Lower leg skin (tissue), 4 donors: Measurements from ENCODE around the gene CCL1. TPM values are rescaled to one million over a fixed set of nuclear protein-coding genes. Genes with fewer than 3 reads are reported as not detected.
"Not testable (repeated sequence)": the region's sequence is repeated elsewhere in the genome, so short reads cannot be mapped to it uniquely, and the experiment has no call there.

Experiments
- DNase-seq, 2 donors: peaks; one replicate each; pipeline ENCODE4 v3.0.0-alpha.2; 2019; ENCODE audit warnings: low spot score in 2 of 2
- H3K4me3 ChIP-seq: fragments of 200-600 bp; sonication (generic); 2 replicates; pipeline ENCODE4 v1.5.1; 2017; ENCODE audit warnings: mild to moderate bottlenecking, low read depth; ENCODE audit not compliant: poor library complexity, severe bottlenecking
- POLR2A ChIP-seq, 2 donors: fragments of 450-650 bp; IDR thresholded peaks; one replicate each; pipeline ENCODE4 v1.6.1; 2016 to 2017; ENCODE audit warnings: antibody characterized with exemption in 2 of 2, mild to moderate bottlenecking in 1 of 2, moderate library complexity in 1 of 2
- WGBS, 2 donors: methylation state at CpG; one replicate each; pipeline ENCODE4 v1.1.5; 2018; 5-methylcytosine and 5-hydroxymethylcytosine counted together
- intact Hi-C: fragments of 100-400 bp; cut with DNase I; formaldehyde crosslinking; loops from one replicate; pipeline ENCODE4 v1.15.0; 2023; ENCODE audit warnings: low total_unique reads
- total RNA-seq, 4 donors: library from RNA; depleted of rRNA; stranded (reverse); fragments of >200 nt; gene quantifications; one replicate each; pipeline ENCODE4 v1.1.0, GENCODE V29; 2016
- TF ChIP-seq, protein P1 (sequence below), 3 donors: fragments of 450-650 bp; IDR thresholded peaks; one replicate each; pipeline ENCODE4 v1.5.1; 2016; ENCODE audit warnings: antibody characterized with exemption in 3 of 3, mild to moderate bottlenecking in 3 of 3, moderate library complexity in 2 of 3

CCL1 gene
- total RNA-seq, 4 donors from 2014 or later: not detected

- intact Hi-C loops: no loop called here
- no peak overlapping the region for H3K4me3 ChIP-seq
- TF ChIP-seq, protein P1, sequence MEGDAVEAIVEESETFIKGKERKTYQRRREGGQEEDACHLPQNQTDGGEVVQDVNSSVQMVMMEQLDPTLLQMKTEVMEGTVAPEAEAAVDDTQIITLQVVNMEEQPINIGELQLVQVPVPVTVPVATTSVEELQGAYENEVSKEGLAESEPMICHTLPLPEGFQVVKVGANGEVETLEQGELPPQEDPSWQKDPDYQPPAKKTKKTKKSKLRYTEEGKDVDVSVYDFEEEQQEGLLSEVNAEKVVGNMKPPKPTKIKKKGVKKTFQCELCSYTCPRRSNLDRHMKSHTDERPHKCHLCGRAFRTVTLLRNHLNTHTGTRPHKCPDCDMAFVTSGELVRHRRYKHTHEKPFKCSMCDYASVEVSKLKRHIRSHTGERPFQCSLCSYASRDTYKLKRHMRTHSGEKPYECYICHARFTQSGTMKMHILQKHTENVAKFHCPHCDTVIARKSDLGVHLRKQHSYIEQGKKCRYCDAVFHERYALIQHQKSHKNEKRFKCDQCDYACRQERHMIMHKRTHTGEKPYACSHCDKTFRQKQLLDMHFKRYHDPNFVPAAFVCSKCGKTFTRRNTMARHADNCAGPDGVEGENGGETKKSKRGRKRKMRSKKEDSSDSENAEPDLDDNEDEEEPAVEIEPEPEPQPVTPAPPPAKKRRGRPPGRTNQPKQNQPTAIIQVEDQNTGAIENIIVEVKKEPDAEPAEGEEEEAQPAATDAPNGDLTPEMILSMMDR (IDR thresholded peaks at IDR 0.05): no peak
- no peak for TF ChIP-seq POLR2A (IDR thresholded peaks at IDR 0.05)
- peak in 1 of 2 donors; percentile 66 for DNase-seq
- 75 to 82% methylated on average over 4 of the region's 4 CpGs for WGBS, 2 donors
These were observed 16.0 kb downstream of the CCL1 start for GRCh38 chr17:34347063-34347462.

DNA sequence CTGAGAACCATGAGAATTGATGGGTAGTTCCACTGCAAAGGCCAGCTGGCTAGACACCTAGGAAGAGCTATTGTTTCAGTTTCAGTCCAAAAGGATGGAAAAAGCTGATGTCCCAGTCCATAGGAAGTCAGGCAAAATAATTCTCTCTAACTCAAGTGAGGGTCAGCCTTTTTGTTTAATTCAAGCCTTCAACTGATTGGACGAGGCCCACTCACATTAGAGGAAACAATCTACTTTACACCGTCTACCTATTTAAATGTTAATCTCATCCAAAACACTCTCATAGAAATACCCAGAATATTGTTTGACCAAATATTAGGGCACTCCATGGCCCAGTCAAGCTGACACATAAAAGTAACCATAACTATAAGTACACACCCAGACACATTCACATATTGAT, 21.1 kb downstream of the CCL1 start:
- TF ChIP-seq, protein P1 (IDR thresholded peaks at IDR 0.05): no peak
- TF ChIP-seq POLR2A (IDR thresholded peaks at IDR 0.05): no peak
- DNase-seq: no peak
- intact Hi-C loops: no loop called here
- WGBS, 2 donors: 94 to 96% methylated on average over 2 of the region's 2 CpGs
- no peak overlapping the region for H3K4me3 ChIP-seq

GRCh38 chr17:34339138-34339770, 23.8 kb downstream of the CCL1 start:
- no peak for DNase-seq
- no peak overlapping the region for H3K4me3 ChIP-seq
- intact Hi-C loops: no loop called here
- 66 to 77% methylated on average over 3 of the region's 3 CpGs for WGBS, 2 donors
- TF ChIP-seq, protein P1 (IDR thresholded peaks at IDR 0.05): no peak
- no peak for TF ChIP-seq POLR2A (IDR thresholded peaks at IDR 0.05)

DNA sequence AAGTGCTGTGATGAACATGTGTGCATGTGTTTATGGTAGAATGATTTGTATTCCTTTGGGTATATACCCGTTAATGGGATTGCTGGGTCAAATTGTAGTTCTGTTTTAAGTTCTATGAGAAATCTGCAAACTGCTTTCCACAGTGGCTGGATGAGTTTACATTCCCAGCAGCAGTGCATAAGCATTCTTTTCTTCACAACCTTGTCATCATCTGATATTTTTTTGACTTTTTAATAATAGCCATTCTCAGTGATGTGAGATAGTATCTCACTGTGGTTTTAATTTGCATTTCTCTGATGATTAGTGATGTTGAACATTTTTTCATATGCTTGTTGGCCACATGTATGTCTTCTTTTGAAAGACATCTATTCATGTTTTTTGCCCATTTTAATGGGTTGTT, 25.3 kb downstream of the CCL1 start:
- no peak for DNase-seq
- WGBS, 2 donors: 64 to 69% methylated on average over 1 of the region's 1 CpG
- no peak for TF ChIP-seq POLR2A (IDR thresholded peaks at IDR 0.05)
- TF ChIP-seq, protein P1 (IDR thresholded peaks at IDR 0.05): no peak

DNA sequence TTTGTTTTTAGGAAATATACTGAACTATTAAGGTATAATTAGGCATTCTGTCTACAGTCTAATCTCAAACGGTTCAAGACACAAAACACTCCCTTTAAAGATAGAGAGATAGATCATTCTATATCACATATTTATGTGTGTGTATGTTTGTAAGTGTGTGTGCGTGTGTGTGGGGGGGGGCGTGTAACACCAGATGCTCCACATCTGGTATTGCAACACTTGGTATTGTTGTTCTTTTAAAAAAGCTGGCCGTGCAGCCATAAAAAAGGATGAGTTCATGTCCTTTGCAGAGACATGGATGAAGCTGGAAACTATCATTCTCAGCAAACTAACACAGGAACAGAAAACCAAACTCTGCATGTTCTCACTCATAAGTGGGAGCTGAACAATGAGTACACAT, 35.5 kb downstream of the CCL1 start:
- intact Hi-C loops, DNase-seq: not testable (repeated sequence)
- 50 to 55% methylated on average over 4 of the region's 4 CpGs for WGBS, 2 donors

More for the DNA sequence above, 25.3 kb downstream of the CCL1 start:
- intact Hi-C loops: no loop called here
- H3K4me3 ChIP-seq: no peak overlapping the region

DNA sequence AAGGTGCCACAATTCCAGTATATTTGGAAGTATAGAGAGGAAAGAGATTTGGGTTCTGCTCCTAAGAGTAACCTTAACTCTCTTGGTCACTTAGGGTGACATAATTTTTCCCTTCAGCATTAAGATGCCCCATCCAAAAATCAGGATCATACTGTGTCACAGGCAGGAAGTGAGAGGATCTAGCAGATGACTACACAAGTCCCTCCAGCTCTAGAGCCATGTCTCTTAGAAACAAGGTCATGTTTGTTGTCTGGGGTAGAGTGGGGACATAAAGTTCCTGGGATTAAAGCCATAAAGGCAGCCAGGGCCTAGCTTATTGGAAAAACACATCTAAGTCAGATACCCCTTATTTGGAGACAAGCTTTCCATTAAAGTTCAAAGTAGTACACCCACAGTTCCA, 41.1 kb downstream of the CCL1 start:
- no peak for TF ChIP-seq POLR2A (IDR thresholded peaks at IDR 0.05)
- TF ChIP-seq, protein P1 (IDR thresholded peaks at IDR 0.05): no peak
- intact Hi-C loops: no loop called here
- no peak overlapping the region for H3K4me3 ChIP-seq
- no peak for DNase-seq

More for the DNA sequence above, 35.5 kb downstream of the CCL1 start:
- not testable (repeated sequence) for H3K4me3 ChIP-seq
